ENCODE measurements around the gene SLC22A4. TPM values are rescaled to one million over a fixed set of nuclear protein-coding genes. Genes with fewer than 3 reads are reported as not detected.

Gene SLC22A4
- 1 to 10 TPM; 3.0 to 3.8 (median 3.1) TPM for polyA plus RNA-seq (ENCODE audit: insufficient read depth in 1 of 5, insufficient read length in 5 of 5, low replicate concordance in 1 of 5)
- long read RNA-seq, donor 1, partial matches to known transcripts: 0 of 1 reads
- long read RNA-seq, donor 1, other reads (novel, unspliced or antisense): 0 of 1 reads
- long read RNA-seq, donor 2: 0 reads
- long read RNA-seq, donor 3: 0 reads
- long read RNA-seq, donor 4: 0 reads
- long read RNA-seq, donor 5: 0 reads
- long read RNA-seq, donor 6, partial matches to known transcripts: 0 of 1 reads
- long read RNA-seq, donor 6, other reads (novel, unspliced or antisense): 0 of 1 reads
- long read RNA-seq, donor 7, partial matches to known transcripts: 14 of 15 reads
- long read RNA-seq, donor 7, other reads (novel, unspliced or antisense): 0 of 15 reads
- long read RNA-seq, donor 8, partial matches to known transcripts: 0 of 1 reads
- long read RNA-seq, donor 8, other reads (novel, unspliced or antisense): 0 of 1 reads

- DNase-seq: peak; percentile 93 to 96
These were observed at the start of gene SLC22A4 for GRCh38 chr5:132293992-132294727. Gene SLC22A4 (plus strand): TSS chr5:132294394. CDS start chr5:132294617, 223 bp downstream.

DNA sequence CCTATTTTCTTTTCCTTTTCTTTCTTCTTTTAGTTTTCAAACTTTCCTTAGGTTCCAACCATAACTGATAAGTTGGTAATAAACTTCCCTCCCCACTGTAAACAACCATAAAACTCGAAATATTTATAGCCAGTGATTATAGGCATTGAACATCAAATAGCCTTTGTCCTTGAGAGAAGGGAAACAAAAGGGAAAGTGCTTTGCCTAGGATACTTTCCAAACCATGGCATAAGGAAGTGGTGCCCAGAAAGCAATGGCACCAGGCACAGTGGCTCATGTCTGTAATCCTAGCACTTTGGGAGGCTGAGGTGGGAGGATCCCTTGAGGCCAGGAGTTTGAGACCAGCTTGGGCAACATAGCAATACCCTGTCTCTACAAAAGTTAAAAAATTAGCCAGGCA, 48.6 kb upstream of the SLC22A4 start:
- DNase-seq: no peak

- no peak for DNase-seq
These were observed 47.4 kb upstream of the SLC22A4 start for GRCh38 chr5:132246806-132247205.

- DNase-seq: no peak
These were observed 43.6 kb upstream of the SLC22A4 start for GRCh38 chr5:132250547-132250946.

DNA sequence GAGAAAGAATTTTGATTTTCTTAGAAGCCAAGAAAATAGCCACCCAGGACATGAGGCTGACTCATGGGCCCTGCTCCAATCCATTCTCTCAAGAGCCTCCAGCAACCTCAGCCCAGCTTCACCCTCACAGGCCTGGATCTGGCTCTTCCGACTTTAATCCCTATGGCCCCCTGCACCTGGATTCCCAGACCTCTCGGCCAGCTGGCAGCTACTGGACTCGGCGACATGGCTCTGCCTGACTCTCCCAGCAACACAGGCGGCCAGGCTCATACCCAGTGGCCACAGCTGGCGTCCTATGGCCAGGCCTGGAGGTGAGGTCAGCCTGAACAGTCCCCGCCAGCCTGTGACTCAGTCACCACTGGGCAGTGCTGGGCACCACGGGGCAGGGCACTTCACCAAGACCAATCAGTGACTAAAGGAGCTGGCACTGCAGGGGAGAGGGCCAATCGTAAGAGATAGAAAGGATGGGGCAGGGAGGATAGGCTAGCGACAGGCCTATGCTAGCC, 42.9 kb upstream of the SLC22A4 start:
- DNase-seq: no peak

- peak; percentile 45 to 57 for DNase-seq
These were observed 41.2 kb upstream of the SLC22A4 start for GRCh38 chr5:132253008-132253441.

- no peak for DNase-seq
These were observed 40.5 kb upstream of the SLC22A4 start for GRCh38 chr5:132253452-132254320.

DNA sequence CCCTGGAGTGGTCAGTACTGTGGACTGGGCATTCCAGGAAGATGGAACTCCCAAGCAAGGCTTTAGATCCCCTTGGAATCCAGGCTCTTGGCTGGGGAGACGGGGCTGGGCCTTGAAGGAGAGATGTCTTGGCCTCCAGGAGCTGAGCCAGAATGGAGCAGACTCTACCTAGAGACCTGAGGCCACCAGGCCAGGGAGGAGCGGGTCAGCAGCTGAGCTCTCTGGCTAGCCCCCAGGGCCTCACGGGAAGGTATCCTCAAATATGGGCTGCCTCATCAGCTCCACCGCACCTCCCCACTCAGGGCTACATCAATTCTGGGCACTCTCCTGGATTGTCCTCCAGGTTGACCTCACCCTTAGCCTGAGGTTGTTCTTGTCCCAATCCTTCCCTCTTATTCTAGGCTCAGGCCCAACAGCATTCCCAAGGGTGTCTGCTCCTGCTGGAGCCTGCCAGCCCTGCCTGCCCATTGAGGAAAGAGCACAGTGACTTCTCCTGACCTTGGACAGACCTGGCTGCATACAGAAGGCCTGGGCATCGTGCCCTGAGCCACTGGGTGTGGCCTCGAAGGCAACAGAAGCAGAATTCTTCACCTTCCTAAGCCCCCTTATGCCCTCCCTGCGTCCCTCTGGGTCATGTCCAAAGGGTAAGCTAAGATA, 39.7 kb upstream of the SLC22A4 start:
- no peak for DNase-seq

DNA sequence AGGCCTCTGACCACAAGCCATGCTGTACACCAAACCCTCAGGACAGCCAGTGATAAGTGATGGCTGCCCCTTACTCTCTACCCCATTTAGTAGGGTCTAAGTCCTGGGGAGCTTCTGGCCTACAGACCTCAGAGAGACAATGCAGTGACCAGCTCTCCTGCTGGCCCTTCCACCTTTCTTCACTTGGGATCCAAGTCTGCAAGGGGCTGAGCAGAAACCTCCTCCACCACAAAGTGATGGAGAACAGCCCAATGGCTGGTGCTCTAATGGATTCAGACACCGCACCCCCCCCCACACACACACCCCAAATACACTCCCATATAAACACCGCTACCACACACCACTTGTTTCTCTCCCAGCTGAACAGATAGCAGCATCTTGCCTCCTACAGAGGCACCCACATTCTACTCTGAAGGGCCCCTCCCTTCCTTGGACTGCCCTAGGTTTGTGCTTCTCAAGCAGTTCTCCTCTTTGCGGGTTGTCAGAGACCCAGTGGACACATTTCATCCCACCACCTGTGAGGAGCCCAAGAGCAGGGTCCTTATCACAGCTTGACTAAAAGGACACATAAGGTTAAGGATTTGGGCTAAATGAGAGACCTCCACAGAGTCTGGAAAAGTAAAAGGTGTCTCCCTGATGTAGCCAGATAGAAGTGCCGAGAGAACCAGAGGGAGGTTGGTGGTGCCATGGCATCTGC, 38.0 kb upstream of the SLC22A4 start:
- DNase-seq: no peak

DNA sequence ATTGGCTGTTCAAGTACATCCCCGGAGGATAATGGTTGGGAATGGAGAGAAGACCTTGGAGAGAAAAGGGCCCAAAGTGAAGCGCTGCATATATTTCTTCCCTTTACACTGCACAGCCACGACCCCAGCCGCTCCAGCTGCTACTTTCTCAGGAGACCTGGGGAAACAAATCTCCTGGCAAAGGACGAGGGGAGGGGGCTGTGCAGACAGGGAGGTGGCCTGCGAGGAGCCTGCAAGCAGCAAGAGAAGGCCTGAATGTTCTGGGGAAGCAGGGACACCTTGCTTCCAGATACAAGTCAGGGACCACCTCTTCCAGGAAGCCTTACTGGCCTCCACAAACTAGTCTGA, 37.4 kb upstream of the SLC22A4 start:
- DNase-seq: no peak

DNA sequence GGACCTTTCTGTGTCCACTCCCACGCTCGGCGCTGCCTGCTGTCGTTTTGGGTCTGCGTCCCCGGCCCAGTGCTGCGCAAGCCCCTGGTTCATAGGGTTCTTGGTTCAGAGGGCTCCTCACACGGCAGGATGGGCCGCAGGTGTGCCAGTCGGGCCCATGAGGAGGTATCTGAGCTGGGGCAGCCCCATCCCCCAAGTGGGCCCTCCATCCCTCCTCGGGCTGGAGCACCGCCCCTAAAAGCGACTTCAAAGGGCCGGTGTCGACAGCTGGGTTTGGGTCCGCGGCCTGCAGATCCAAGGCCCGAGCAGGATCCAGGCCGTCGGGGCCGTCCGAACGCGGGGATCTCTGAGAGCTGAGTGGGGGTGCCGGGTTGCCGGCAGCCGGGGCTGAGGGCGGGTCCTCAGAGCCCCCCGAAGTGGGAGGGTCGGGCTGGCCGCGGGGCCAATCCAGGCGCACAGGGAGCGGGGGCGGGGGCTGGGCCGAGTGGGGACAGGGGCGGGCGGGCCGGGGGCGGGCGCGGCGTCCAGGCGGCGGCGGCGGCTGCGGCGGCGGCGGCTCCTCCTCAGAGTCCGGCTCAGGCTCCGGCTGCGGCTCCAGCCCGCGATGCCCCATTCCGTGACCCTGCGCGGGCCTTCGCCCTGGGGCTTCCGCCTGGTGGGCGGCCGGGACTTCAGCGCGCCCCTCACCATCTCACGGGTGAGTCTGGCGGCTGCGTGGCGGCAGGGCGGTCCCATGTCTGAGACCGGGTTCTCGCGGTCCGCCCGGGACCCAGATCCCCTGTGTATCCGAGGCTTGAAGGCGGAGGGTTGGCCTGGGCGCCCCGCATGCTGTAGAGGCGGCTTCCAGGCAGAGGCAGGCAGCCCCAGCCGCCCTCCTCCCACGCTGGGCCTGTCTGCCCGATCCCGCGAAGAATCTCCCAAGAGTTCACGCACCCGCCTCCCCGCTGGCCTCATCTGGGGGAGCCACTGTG, 36.8 kb upstream of the SLC22A4 start, which contains the start of gene PDLIM4:
TSS of gene PDLIM4 (plus strand) at position 566 of the 971 bp plus-strand sequence. CDS start at position 605, 39 bp downstream.
- peak; percentile 51 to 58 for DNase-seq

GRCh38 chr5:132258102-132259068, 35.8 kb upstream of the SLC22A4 start:
- no peak for DNase-seq

- DNase-seq: peak; percentile 89 to 92
These were observed 34.9 kb upstream of the SLC22A4 start for GRCh38 chr5:132259069-132259851.

GRCh38 chr5:132260051-132260450, 34.1 kb upstream of the SLC22A4 start:
- DNase-seq: no peak

GRCh38 chr5:132260714-132261551, 33.3 kb upstream of the SLC22A4 start:
- DNase-seq: no peak
